BLaER1 (cell line): ENCODE results near the gene KCNN3.

Experiments used
- H3K27ac ChIP-seq: shearing (Covaris generic); formaldehyde crosslinking; 2 replicates; pipeline ENCODE4 v1.8.1; 2022
- H3K27me3 ChIP-seq: shearing (Covaris generic); formaldehyde crosslinking; 2 replicates; pipeline ENCODE4 v1.8.1; 2022
- H3K36me3 ChIP-seq: shearing (Covaris generic); formaldehyde crosslinking; 2 replicates; pipeline ENCODE4 v1.8.1; 2022
- H3K4me1 ChIP-seq: shearing (Covaris generic); formaldehyde crosslinking; 2 replicates; pipeline ENCODE4 v1.8.1; 2022
- H3K4me2 ChIP-seq: shearing (Covaris generic); formaldehyde crosslinking; 2 replicates; pipeline ENCODE4 v1.8.1; 2022
- H3K4me3 ChIP-seq: shearing (Covaris generic); formaldehyde crosslinking; 2 replicates; pipeline ENCODE4 v1.8.1; 2022
- H3K9ac ChIP-seq: shearing (Covaris generic); formaldehyde crosslinking; 2 replicates; pipeline ENCODE4 v1.8.1; 2022
- H3K9me3 ChIP-seq: shearing (Covaris generic); formaldehyde crosslinking; 2 replicates; pipeline ENCODE4 v1.8.1; 2022
- H4K20me1 ChIP-seq: shearing (Covaris generic); formaldehyde crosslinking; 2 replicates; pipeline ENCODE4 v1.8.1; 2022
- Cebpa-rat ChIP-seq: shearing (Covaris generic); IDR thresholded peaks from 2 replicates; pipeline ENCODE4 v1.8.1; 2022

Gene KCNN3

GRCh38 chr1:154788110-154788870, 81.8 kb downstream of the KCNN3 start:
- Histone ChIP-seq H3K4me3 (no peak overlapping the region), H3K4me1 (peaks cover 58% of the 10 kb centered on the region), H4K20me1 (no peaks in the 10 kb centered on the region), H3K9ac (no peak overlapping the region), H3K27me3 (no peaks in the 10 kb centered on the region), H3K4me2 (no peak overlapping the region), H3K36me3 (no peaks in the 10 kb centered on the region), H3K9me3 (no peaks in the 10 kb centered on the region), H3K27ac (no peak overlapping the region)
- no peak for TF ChIP-seq Cebpa-rat

GRCh38 chr1:154786804-154787570, 83.1 kb downstream of the KCNN3 start:
- Histone ChIP-seq H3K9ac (no peak overlapping the region; the same call in 1 of the 2 replicates), H3K36me3 (no peaks in the 10 kb centered on the region), H4K20me1 (no peaks in the 10 kb centered on the region), H3K4me2 (peak overlapping the region; percentile 6; the same call in 1 of the 2 replicates), H3K4me3 (no peak overlapping the region), H3K9me3 (no peaks in the 10 kb centered on the region), H3K27me3 (no peaks in the 10 kb centered on the region), H3K4me1 (peaks cover 56% of the 10 kb centered on the region), H3K27ac (no peak overlapping the region)
- TF ChIP-seq Cebpa-rat, result no peak

- no peak for TF ChIP-seq Cebpa-rat
- Histone ChIP-seq H3K9ac (no peak overlapping the region), H4K20me1 (no peaks in the 10 kb centered on the region), H3K27me3 (no peaks in the 10 kb centered on the region), H3K4me2 (peak overlapping the region; percentile 75), H3K9me3 (no peaks in the 10 kb centered on the region), H3K27ac (peak overlapping the region; percentile 47), H3K4me3 (no peak overlapping the region), H3K36me3 (no peaks in the 10 kb centered on the region), H3K4me1 (peaks cover 40% of the 10 kb centered on the region)
Measured at GRCh38 chr1:154784924-154785531, 85.1 kb downstream of the KCNN3 start.

- Histone ChIP-seq H4K20me1 (no peaks in the 10 kb centered on the region), H3K36me3 (no peaks in the 10 kb centered on the region), H3K4me1 (peaks cover 40% of the 10 kb centered on the region), H3K4me2 (peak overlapping the region; percentile 75), H3K27ac (peak overlapping the region; percentile 47), H3K9me3 (no peaks in the 10 kb centered on the region), H3K27me3 (no peaks in the 10 kb centered on the region), H3K4me3 (no peak overlapping the region), H3K9ac (no peak overlapping the region)
- no peak for TF ChIP-seq Cebpa-rat
Measured at GRCh38 chr1:154784416-154784815, 85.7 kb downstream of the KCNN3 start.

GRCh38 chr1:154783976-154784375, 86.1 kb downstream of the KCNN3 start:
- peak overlapping the region; percentile 45 for H3K27ac ChIP-seq

GRCh38 chr1:154780541-154780940, 89.5 kb downstream of the KCNN3 start:
- no peaks in the 10 kb centered on the region for H4K20me1 ChIP-seq
- TF ChIP-seq Cebpa-rat, result no peak
- no peaks in the 10 kb centered on the region for H3K27me3 ChIP-seq
- H3K9ac ChIP-seq, result no peak overlapping the region
- H3K4me2 ChIP-seq, result no peak overlapping the region
- no peak overlapping the region for H3K27ac ChIP-seq
- peaks cover 23% of the 10 kb centered on the region for H3K4me1 ChIP-seq
- H3K4me3 ChIP-seq, result no peak overlapping the region
- no peaks in the 10 kb centered on the region for H3K9me3 ChIP-seq
- H3K36me3 ChIP-seq, result no peaks in the 10 kb centered on the region

More at GRCh38 chr1:154783976-154784375, 86.1 kb downstream of the KCNN3 start:
- no peaks in the 10 kb centered on the region for H3K36me3 ChIP-seq
- no peak overlapping the region for H3K9ac ChIP-seq
- no peaks in the 10 kb centered on the region for H3K27me3 ChIP-seq
- H3K9me3 ChIP-seq, result no peaks in the 10 kb centered on the region
- no peaks in the 10 kb centered on the region for H4K20me1 ChIP-seq
- no peak for TF ChIP-seq Cebpa-rat
- peaks cover 40% of the 10 kb centered on the region for H3K4me1 ChIP-seq
- peak overlapping the region; percentile 75 for H3K4me2 ChIP-seq
- no peak overlapping the region for H3K4me3 ChIP-seq

- H3K27me3 ChIP-seq, result no peaks in the 10 kb centered on the region
- TF ChIP-seq Cebpa-rat, result no peak
- no peak overlapping the region for H3K4me3 ChIP-seq
- H3K9me3 ChIP-seq, result no peaks in the 10 kb centered on the region
- H3K4me1 ChIP-seq, result peaks cover 19% of the 10 kb centered on the region
- H3K4me2 ChIP-seq, result no peak overlapping the region
- no peaks in the 10 kb centered on the region for H4K20me1 ChIP-seq
- H3K9ac ChIP-seq, result no peak overlapping the region
- H3K36me3 ChIP-seq, result no peaks in the 10 kb centered on the region
- H3K27ac ChIP-seq, result no peak overlapping the region
Measured at GRCh38 chr1:154779551-154780189, 90.4 kb downstream of the KCNN3 start.

GRCh38 chr1:154778944-154779343, 91.1 kb downstream of the KCNN3 start:
- H3K4me1 ChIP-seq, result peaks cover 19% of the 10 kb centered on the region
- H3K9me3 ChIP-seq, result no peaks in the 10 kb centered on the region
- no peak overlapping the region for H3K9ac ChIP-seq
- no peaks in the 10 kb centered on the region for H4K20me1 ChIP-seq
- no peak overlapping the region for H3K4me2 ChIP-seq
- no peaks in the 10 kb centered on the region for H3K27me3 ChIP-seq
- no peak for TF ChIP-seq Cebpa-rat
- no peaks in the 10 kb centered on the region for H3K36me3 ChIP-seq
- no peak overlapping the region for H3K4me3 ChIP-seq
- no peak overlapping the region for H3K27ac ChIP-seq

GRCh38 chr1:154778275-154778674, 91.8 kb downstream of the KCNN3 start:
- H3K27me3 ChIP-seq, result no peaks in the 10 kb centered on the region
- H3K27ac ChIP-seq, result no peak overlapping the region
- no peak overlapping the region for H3K4me2 ChIP-seq
- no peaks in the 10 kb centered on the region for H3K36me3 ChIP-seq
- H3K4me3 ChIP-seq, result no peak overlapping the region
- H3K4me1 ChIP-seq, result peaks cover 19% of the 10 kb centered on the region
- TF ChIP-seq Cebpa-rat, result no peak
- H3K9ac ChIP-seq, result no peak overlapping the region
- no peaks in the 10 kb centered on the region for H3K9me3 ChIP-seq
- no peaks in the 10 kb centered on the region for H4K20me1 ChIP-seq
